GM19455 (cell line): Measurements from ENCODE around the gene PIR.

Source experiments
- ATAC-seq: cut with Tn5 transposase; IDR thresholded peaks from one replicate; pipeline ENCODE4 v1.9.1; 2021; ENCODE audit not compliant: unreplicated experiment

The PIR gene

DNA sequence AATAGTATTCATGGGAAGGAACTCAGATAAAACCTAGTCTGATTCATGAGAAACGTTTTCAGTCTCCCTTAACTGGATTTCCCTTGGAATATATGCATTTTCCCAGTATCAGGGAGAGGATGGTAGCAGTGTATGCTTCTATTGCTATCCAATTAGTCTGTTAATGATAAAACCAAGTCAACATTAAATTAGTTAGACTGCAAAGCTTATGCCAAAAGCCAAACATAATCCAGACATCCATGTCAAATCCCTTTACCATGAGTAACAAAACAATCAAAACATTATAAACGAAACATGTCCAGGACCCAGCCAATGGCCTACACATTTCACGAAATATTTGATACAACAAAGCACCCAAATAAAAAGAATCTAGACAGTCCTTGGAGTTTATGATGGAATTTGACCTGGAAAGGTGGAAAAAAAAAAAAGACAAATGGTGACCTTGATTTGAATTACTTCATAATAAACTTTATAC is 74.4 kb downstream of the PIR start:
- no peak for ATAC-seq

DNA sequence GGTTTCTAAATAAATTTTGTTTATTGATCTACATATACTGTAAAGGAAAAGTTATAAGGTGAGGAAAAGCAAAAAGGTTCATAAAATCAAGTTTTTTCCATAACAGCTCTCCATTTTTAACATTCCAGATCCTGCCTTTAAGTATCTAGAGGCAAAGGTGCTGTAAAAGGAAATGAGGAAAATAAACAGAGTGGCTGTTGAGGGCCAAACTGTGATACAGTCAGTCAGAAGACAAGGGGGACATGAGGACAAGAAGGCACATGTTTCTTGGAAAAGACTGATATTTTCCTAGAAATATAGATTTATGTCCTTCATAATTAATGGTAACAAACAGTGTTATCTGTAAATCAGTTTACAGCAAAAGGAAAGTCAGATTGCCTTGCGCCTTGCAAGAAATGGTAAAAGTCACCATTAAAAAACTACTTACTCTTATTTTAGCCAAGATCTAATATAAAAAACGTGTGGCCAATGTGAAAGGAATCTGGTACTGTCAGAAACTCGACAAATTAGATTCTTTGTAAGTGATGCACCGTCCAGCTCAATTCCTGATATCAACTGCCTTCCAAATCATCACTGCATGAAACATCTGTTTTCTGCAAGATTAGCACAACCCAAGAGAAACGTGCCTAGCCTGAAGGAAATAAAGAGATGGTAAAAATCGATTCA is 75.0 kb downstream of the PIR start:
- ATAC-seq = no peak

DNA sequence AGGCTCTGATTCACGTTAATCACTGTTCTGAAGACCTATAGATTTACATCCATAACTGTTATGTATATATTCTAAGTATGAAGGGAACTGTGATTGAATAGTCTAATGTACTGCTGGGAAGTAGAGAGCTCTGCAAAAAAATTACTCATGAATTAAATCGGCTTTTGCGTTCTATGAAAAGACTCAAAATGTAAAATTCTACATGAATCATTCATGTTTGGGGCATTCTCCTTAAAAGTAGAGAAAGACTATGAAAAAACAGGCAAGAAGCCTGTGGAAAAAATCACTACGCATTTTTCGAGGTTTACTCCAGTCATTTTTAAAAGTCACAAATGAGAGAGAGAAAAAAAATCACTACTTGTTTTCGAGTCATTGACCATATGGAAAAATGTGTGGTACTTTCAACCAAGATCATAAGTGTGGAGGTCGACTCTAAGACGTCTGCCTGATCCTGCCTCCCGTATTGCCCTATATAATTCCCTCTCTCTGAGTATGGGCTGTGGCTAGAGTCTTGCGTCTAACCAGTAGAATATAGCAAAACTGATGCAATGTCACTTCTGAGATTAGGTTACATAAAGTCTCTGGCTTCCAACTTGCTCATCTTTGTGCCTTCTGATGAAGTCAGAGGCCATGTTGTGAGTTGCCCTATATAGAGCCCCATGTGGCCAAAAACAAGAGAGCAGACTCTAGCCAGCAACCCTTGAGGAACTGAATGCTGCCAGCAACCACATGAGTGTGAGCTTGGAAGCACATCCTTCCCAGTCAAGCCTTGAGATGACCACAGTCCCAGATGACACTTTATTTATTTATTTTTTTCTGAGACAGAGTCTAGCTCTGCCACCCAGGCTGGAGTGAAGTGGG is 76.8 kb downstream of the PIR start:
- no peak for ATAC-seq

DNA sequence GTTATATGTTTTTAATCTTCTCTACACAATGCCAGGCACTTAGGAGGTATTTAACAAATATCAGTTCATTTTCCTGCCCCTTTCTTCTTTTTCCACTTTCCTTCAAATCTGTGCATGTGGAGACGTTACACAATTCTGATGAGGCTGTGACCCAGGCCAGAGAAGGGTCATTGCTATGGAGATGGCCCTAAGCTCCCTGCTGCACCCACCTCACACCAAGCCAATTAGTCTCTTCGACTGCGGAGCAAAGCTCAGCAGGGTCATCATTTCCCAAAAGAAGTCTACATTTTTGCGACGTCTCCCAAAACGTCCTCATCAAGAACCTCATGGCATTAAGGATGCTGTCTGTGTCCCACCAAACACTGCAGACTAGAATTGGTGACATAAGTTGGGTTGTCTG is 80.0 kb downstream of the PIR start:
- ATAC-seq = no peak

DNA sequence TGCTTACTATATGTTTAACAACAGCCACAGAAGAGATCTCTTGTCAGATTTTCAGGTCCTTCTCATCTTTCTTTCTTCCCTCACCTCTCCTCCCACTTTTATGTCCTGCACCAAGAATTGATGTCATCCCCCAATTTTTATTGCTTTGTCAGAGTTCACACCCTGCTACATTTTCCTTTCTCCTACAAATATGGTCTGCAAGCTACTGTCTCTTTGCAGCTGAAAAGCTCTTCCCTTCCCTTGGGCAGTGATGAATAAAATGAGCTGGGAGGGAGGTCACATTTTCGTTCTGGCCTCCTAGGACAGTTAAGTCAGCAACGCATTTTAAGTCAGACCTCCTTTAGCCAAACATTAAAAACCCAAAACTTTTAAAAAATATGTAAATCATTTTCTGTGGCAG is 82.2 kb downstream of the PIR start:
- no peak for ATAC-seq

GRCh38 chrX:15410430-15410829 is 82.7 kb downstream of the PIR start:
- no peak for ATAC-seq

GRCh38 chrX:15405846-15406245 is 87.3 kb downstream of the PIR start:
- no peak for ATAC-seq

GRCh38 chrX:15404401-15405096 is 88.6 kb downstream of the PIR start:
- no peak for ATAC-seq

DNA sequence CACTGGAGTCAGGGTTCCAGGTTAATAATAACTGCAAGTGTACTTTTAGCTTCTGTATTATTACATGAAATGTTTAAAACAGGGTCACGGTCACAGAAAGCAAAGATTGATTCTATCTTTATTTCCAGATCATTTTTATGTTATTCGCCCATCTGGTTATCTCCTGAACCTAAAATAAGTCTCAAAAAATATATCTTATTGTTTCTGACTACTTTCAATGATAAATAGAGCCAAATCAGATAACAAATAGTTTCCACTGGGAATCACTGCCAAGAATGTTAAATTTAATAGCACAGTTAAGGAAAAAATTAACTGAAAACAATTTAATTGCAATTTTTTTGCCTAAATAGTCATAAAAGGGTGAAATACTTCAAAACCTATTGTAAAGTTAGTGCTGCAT is 91.8 kb downstream of the PIR start:
- ATAC-seq = no peak

GRCh38 chrX:15399962-15400391 is 93.2 kb downstream of the PIR start:
- no peak for ATAC-seq

DNA sequence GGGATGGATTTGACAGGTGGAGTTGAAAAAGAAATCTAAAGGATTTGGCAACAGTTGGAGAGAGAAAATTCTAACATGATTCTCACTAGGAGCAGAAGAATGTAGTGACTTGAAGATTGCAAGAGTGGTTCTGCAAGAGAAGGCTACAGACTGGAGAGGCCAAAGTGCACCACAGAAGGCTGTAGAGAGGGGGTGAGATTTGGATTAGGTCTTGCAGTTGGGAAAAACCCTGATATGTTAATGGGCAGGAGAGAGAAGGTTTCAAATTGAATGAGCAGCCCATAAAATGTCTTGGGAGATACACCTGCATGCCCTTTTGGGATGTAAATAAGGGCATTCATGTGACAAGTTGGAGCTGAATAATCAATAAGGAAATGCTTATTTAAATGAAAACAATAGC is 94.3 kb downstream of the PIR start:
- ATAC-seq = no peak

DNA sequence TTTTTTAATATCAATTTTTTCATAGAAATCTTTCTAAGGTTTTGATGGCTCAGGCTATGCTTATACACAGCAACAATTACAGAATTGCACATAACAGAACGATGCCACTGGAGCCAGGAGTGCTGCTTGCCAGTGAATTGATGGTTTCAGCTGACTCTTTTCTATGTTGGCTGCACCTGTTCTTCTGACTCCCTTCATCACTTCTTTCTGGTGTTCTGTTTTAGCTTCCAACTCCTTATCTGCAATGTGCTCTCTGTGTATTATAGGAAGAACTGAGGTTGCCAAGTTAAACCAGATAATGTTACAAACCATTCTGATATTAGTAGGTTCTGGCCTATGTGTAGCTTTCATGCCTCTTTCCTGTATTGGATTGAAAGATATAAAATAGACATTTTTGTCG is 97.3 kb downstream of the PIR start:
- ATAC-seq = no peak

DNA sequence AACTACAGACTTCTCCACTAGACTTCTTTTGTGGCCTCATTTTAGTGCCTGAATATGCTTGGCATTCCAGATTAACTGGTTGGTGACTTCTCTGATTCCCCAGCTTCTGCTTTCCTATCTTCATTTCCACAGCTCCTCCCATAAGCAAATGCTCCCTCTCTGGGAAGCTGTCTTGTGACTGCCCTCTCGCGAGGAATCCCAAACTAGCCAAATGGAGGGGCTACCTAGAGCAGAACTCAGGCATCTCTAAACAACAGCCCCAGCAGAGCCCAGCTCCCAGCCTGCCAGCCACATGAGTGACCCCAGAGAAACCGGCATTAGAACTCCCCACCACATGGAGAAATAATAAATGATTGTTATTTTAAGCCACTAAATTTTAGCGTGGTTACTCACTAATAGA is 101.3 kb downstream of the PIR start:
- ATAC-seq = no peak

GRCh38 chrX:15384304-15384703 is 108.8 kb downstream of the PIR start, which contains the start of gene VEGFD:
Gene VEGFD (minus strand): TSS chrX:15384413. CDS start chrX:15383946, 467 bp downstream.
- no peak for ATAC-seq

DNA sequence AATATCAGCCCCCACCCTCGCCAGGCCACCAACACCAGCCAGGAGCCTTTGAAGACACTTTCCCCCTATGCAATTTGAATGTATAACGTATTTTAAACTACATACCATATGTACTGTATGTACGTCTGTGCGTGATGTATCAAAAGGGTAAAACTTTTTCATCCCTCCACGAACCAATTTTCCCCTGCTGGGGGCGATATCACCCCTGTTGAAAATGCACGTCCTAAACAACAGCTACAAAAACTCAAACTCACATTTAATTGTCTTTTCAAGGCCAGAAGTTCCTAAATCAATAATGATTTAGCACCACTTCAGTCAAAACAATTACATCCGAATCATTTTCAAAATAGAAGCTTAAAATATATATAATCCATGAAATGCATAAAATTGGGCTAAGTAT is 110.3 kb downstream of the PIR start:
- ATAC-seq = no peak

DNA sequence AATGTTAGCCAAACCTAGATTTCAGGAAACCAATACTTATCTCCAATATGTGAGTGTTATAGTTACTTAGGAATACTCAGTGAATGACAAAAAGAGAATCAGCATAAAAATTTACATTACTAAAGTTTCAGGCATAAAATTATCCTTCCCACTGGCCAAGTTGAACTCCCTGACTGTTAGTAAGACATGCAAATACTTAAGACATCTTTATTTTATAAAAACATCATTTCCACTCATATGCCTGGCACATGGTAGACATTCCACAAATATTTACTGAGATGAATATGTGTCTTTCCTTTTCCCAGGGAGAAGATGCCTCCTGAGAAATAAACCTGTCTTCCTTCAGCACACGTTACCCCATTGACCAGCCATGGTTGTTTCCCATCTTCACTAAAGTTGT is 116.2 kb downstream of the PIR start:
- no peak for ATAC-seq

GRCh38 chrX:15373976-15374375 is 119.2 kb downstream of the PIR start:
- ATAC-seq = no peak

DNA sequence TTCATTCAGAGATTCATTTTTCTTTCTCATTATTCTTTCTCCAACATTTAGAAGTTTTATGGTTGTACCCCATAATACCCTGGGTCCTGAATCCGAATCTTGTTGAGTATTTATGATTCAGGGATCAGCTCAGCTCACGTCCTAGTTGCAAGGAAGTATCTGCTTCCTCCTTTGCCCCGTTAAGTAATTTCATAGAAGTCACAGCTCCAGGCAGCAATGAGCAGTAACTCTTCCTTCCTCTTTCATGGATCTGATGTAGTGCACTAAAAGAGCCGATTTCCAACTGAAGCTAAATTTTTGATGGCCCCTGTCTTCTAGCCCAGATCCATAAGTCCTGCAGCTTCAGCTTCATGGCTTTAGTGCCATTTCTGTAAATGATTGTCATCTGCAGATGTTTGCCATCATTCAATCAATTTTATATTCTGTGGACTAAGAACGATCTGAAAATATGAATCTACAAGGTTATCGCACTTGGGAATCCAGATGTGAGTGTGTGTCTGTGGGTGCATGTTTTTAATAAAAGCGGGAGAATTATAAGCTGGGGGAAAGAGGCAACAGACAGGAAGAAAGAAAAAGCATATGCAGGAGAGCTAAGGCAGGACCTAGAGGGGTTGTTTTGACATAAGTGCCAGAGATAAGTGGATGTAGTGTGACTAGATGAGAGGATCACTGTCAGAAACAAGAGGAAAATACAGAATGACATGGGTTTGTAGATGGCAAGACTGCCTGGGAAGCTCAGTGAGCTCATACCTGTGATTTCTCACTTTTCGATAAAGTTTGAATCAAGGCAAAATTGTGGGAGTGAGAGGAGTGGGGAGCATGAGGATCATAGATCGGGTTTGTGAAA is 126.4 kb downstream of the PIR start:
- no peak for ATAC-seq

DNA sequence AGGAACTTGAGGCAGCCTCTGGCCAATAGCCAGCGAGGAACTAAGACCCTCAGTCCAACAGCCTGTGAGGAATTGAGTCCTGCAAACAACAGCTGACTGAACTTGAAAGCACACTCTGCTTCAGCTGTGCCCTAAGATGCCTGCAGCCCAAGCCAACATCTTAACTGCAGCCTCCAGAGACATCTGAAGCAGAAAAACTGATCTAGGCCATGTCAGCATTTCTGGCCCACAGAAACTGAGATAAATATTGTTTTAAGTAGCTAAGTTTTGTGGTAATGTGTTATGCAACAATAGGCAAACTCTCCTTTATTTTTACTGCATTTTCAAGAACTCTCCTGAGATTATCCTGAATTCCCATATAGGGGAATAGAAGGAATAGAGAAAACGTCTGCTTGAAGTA is 133.4 kb downstream of the PIR start:
- ATAC-seq = no peak

DNA sequence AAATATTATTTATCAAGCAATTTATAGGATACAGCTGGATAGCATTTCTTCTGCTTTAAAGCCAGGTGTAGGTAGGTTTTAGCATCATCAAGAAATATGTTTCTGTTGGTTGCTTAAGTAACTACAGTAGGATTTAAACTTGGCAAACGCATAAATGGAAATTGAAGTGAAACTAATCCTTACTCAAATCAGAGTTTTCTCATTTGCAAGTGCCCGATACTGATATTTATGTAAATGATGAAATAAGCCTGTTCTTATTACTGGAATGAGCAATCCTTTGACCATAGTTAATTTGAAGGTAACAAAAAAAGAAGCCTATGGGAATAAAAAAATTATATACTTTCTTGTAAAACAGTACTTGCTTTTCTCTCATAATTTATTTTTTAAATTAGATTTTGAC is 134.6 kb downstream of the PIR start:
- ATAC-seq = no peak

GRCh38 chrX:15356444-15356843 is 136.7 kb downstream of the PIR start:
- ATAC-seq = no peak
